ENCODE data around the gene GALNT16. TPM values are rescaled to one million over a fixed set of nuclear protein-coding genes. Genes with fewer than 3 reads are reported as not detected.
"Not testable (repeated sequence)": the region's sequence is repeated elsewhere in the genome, so short reads cannot be mapped to it uniquely, and the experiment has no call there.

Gene GALNT16
- total RNA-seq, 2 experiments from 2014 or later: 0.08 to 0.19 TPM

- POLR2A ChIA-PET: no interaction called here
- CTCF ChIA-PET: no interaction called here
Observed at GRCh38 chr14:69249603-69250002, 10.4 kb upstream of the GALNT16 start.

- POLR2A ChIA-PET: no interaction called here
Observed at GRCh38 chr14:69252851-69253250, 7.1 kb upstream of the GALNT16 start.

GRCh38 chr14:69259168-69259526 is 811 bp upstream of the GALNT16 start:
- ChIA-PET CTCF (interaction anchor here (1.1 kb wide), 1 partner anchor 17 kb away, joined by 4 read pairs; no protein-coding TSS in a partner anchor), POLR2A (no interaction called here)

More at GRCh38 chr14:69252851-69253250, 7.1 kb upstream of the GALNT16 start:
- CTCF ChIA-PET: no interaction called here

GRCh38 chr14:69260190-69260860 is 367 bp downstream of the GALNT16 start:
- ChIA-PET CTCF (interaction anchor here (1.0 to 1.1 kb wide), 2 partner anchors 19 to 199 kb away, joined by 4 to 6 read pairs; no protein-coding TSS in a partner anchor), POLR2A (no interaction called here)

- CTCF ChIA-PET: interaction anchor here (0.6 to 1.5 kb wide), 5 partner anchors 23 to 875 kb away, joined by 3 to 6 read pairs (median 3); partner anchors contain the start of gene CCDC177
- POLR2A ChIA-PET: no interaction called here
Observed at GRCh38 chr14:69260861-69261564, 1.1 kb downstream of the GALNT16 start.

- CTCF ChIA-PET: interaction anchor here (0.6 to 1.5 kb wide), 5 partner anchors 15 to 313 kb away, joined by 3 to 6 read pairs (median 4); partner anchors contain the start of gene CCDC177
- POLR2A ChIA-PET: no interaction called here
Observed at GRCh38 chr14:69261761-69262331, 1.9 kb downstream of the GALNT16 start.

GRCh38 chr14:69262516-69262915 is 2.6 kb downstream of the GALNT16 start:
- POLR2A ChIA-PET: no interaction called here
- CTCF ChIA-PET: interaction anchor here (1.1 to 1.5 kb wide), 2 partner anchors 16 to 312 kb away, joined by 4 read pairs; partner anchors contain the start of gene CCDC177

GRCh38 chr14:69263364-69263763 is 3.4 kb downstream of the GALNT16 start:
- ChIA-PET CTCF (no interaction called here), POLR2A (no interaction called here)

GRCh38 chr14:69263771-69264170 is 3.8 kb downstream of the GALNT16 start:
- POLR2A ChIA-PET: no interaction called here

GRCh38 chr14:69266572-69267345 is 6.8 kb downstream of the GALNT16 start:
- ChIA-PET POLR2A (no interaction called here), CTCF (no interaction called here)

More at GRCh38 chr14:69263771-69264170, 3.8 kb downstream of the GALNT16 start:
- CTCF ChIA-PET: no interaction called here

- CTCF ChIA-PET: no interaction called here
- POLR2A ChIA-PET: no interaction called here
Observed at GRCh38 chr14:69267492-69267891, 7.5 kb downstream of the GALNT16 start.

- CTCF ChIA-PET: no interaction called here
- POLR2A ChIA-PET: no interaction called here
Observed at GRCh38 chr14:69268223-69268622, 8.3 kb downstream of the GALNT16 start.

- CTCF ChIA-PET: no interaction called here
- POLR2A ChIA-PET: no interaction called here
Observed at GRCh38 chr14:69268763-69269162, 8.8 kb downstream of the GALNT16 start.

GRCh38 chr14:69269381-69269780 is 9.4 kb downstream of the GALNT16 start:
- CTCF ChIA-PET: no interaction called here

GRCh38 chr14:69270097-69270496 is 10.1 kb downstream of the GALNT16 start:
- ChIA-PET CTCF (no interaction called here), POLR2A (no interaction called here)

More at GRCh38 chr14:69269381-69269780, 9.4 kb downstream of the GALNT16 start:
- POLR2A ChIA-PET: no interaction called here

GRCh38 chr14:69270795-69271708 is 11.1 kb downstream of the GALNT16 start:
- ChIA-PET POLR2A (no interaction called here), CTCF (no interaction called here)

GRCh38 chr14:69274321-69274720 is 14.4 kb downstream of the GALNT16 start:
- CTCF ChIA-PET: no interaction called here
- POLR2A ChIA-PET: no interaction called here

GRCh38 chr14:69275331-69275730 is 15.4 kb downstream of the GALNT16 start:
- ChIA-PET CTCF (no interaction called here), POLR2A (no interaction called here)

GRCh38 chr14:69277356-69277755 is 17.4 kb downstream of the GALNT16 start:
- CTCF ChIA-PET, POLR2A ChIA-PET: not testable (repeated sequence)
